Activated CD4-positive, alpha-beta T cell treated with anti-CD3 and anti-CD28 coated beads for 36 hours (primary cell): ENCODE data around the gene ABCA5. TPM values are rescaled to one million over a fixed set of nuclear protein-coding genes. Genes with fewer than 3 reads are reported as not detected.

Experiments used
- ATAC-seq: fragments of 200-7000 bp; cut with Tn5 transposase; one replicate; pipeline ENCODE4 v1.10.0; 2021; ENCODE audit warnings: mild to moderate bottlenecking, moderate library complexity
- CTCF ChIA-PET: fragments of 350-600 bp; sonication (Branson Sonifier 250); formaldehyde crosslinking; loops from one replicate; lab custom pipeline; 2021; ENCODE audit warnings: antibody characterized with exemption; lab: Charles Lee
- POLR2A ChIA-PET: fragments of 350-600 bp; sonication (Branson Sonifier 250); formaldehyde crosslinking; loops from one replicate; lab custom pipeline; 2021; ENCODE audit warnings: antibody characterized with exemption, inconsistent platforms; lab: Charles Lee
- DNase-seq: peaks from one replicate; pipeline ENCODE4 v3.0.0-alpha.2; 2020
- H3K27ac Mint-ChIP-seq: one replicate; pipeline ENCODE4 v1.8.0; 2021; ENCODE audit warnings: mixed read lengths
- H3K27me3 Mint-ChIP-seq: one replicate; pipeline ENCODE4 v1.8.0; 2021; ENCODE audit warnings: mixed read lengths
- H3K36me3 Mint-ChIP-seq: one replicate; pipeline ENCODE4 v1.8.0; 2021; ENCODE audit warnings: low read depth, mixed read lengths
- H3K4me1 Mint-ChIP-seq: one replicate; pipeline ENCODE4 v1.8.0; 2021; ENCODE audit warnings: mixed read lengths
- H3K4me3 Mint-ChIP-seq: one replicate; pipeline ENCODE4 v1.8.0; 2021; ENCODE audit warnings: mild to moderate bottlenecking, moderate library complexity, mixed read lengths
- H3K9me3 Mint-ChIP-seq: one replicate; pipeline ENCODE4 v1.8.0; 2021; ENCODE audit warnings: low read depth, mixed read lengths
- intact Hi-C, 2 experiments: fragments of 100-400 bp; cut with DNase I in 1 of 2; cut with micrococcal nuclease in 1 of 2; formaldehyde crosslinking; loops; one replicate each; pipeline versions ENCODE4 v1.14.2 to v1.15.1; 2022 to 2024; cut with DNase I, micrococcal nuclease
- total RNA-seq, 2 experiments: library from RNA; stranded (reverse); gene quantifications; one replicate each; pipeline ENCODE4 v1.2.3, GENCODE V29; 2021

The ABCA5 gene
- total RNA-seq, 2 experiments from 2014 or later = 14.4 to 15.1 TPM

DNA sequence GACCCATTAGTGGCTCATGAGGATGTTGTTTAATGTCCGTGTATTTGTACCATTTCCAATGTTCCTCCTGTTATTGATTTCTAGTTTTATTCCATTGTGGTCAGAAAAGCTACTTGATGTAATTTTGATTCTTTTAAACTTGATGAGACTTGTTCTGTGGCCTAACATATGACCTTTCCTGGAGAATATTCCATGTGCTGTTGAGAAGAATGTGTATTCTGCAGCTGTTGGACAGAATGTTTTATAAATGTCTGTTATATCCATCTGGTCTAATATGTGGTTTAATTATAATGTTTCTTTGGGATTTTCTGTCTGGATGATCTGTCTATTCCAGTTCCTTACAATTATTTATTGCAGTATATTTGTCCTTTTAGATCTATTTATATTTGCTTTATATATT, 95.4 kb downstream of the ABCA5 start:
- no peak for ATAC-seq
- Mint-ChIP-seq H3K36me3 (no peaks in the 10 kb centered on the region), H3K4me3 (no peak overlapping the region), H3K9me3 (peaks cover 18% of the 10 kb centered on the region), H3K27me3 (no peaks in the 10 kb centered on the region), H3K4me1 (peaks cover 3% of the 10 kb centered on the region), H3K27ac (no peak overlapping the region)
- ChIA-PET POLR2A (no interaction called here), CTCF (no interaction called here)
- intact Hi-C loops = loop anchor here in 1 of 2 experiments (10.0 kb wide), 1 partner anchor 697 kb away; no protein-coding TSS in a partner anchor
- DNase-seq = no peak

DNA sequence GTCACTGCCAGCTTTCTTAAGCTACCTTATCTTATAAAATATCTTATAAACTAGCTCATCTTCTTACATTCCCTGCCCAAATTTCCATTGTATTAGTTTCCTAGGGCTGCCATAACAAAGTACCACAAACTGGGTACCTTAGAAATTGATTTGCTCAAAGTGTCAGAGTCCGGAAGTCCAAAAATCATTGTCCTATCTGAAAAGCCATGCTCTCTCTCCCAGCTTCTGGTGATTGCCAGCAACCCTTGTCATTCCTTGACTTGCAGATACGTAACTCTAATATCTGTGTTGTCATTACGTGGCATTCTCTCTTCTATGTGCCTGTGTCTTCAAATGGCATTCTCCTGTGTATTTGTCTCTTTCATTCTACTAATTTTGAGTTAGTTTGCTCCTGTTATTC, 96.0 kb downstream of the ABCA5 start:
- DNase-seq (no peak), ATAC-seq (no peak)
- ChIA-PET CTCF (no interaction called here), POLR2A (no interaction called here)
- no peaks in the 10 kb centered on the region for H3K27me3 Mint-ChIP-seq
- H3K4me3 Mint-ChIP-seq = no peak overlapping the region
- peaks cover 18% of the 10 kb centered on the region for H3K9me3 Mint-ChIP-seq
- intact Hi-C loops = loop anchor here in 1 of 2 experiments (10.0 kb wide), 1 partner anchor 696 kb away; no protein-coding TSS in a partner anchor
- H3K4me1 Mint-ChIP-seq = peaks cover 3% of the 10 kb centered on the region
- no peaks in the 10 kb centered on the region for H3K36me3 Mint-ChIP-seq
- H3K27ac Mint-ChIP-seq = no peak overlapping the region

DNA sequence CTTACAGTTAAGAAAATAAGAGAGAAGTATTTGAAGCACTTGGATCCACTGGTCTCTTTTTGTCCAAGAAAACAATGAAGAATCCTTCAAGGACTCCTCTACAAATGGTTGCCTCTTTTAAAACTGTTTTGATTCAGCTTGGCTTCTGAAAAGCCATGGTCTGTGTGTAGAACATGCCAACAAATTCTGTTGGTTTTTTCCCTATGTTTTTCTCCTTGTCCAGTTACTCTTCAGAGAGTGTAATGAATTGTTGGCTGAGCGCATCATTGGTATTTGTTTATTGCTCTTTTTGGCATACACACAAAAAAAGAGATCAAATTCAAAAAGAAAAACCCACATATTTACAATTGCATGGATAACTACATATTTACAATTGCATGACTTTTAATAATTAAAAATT, 98.4 kb downstream of the ABCA5 start, which contains the start of gene ABCA10:
Gene ABCA10 (minus strand): TSS at position 249 of the 400 bp plus-strand sequence. CDS start 3,466 bp downstream, outside the sequence.
- DNase-seq (no peak), ATAC-seq (no peak)
- H3K27me3 Mint-ChIP-seq = no peaks in the 10 kb centered on the region
- H3K4me1 Mint-ChIP-seq = peaks cover 6% of the 10 kb centered on the region
- intact Hi-C loops = no loop called here
- ChIA-PET POLR2A (no interaction called here), CTCF (no interaction called here)
- no peaks in the 10 kb centered on the region for H3K36me3 Mint-ChIP-seq
- H3K27ac Mint-ChIP-seq = no peak within 1 kb of the TSS
- peaks cover 16% of the 10 kb centered on the region for H3K9me3 Mint-ChIP-seq
- no peak within 1 kb of the TSS for H3K4me3 Mint-ChIP-seq

- H3K4me1 Mint-ChIP-seq = peaks cover 9% of the 10 kb centered on the region
- H3K36me3 Mint-ChIP-seq = no peaks in the 10 kb centered on the region
- ChIA-PET CTCF (no interaction called here), POLR2A (no interaction called here)
- no peak for ATAC-seq
- H3K4me3 Mint-ChIP-seq = no peak overlapping the region
- H3K27me3 Mint-ChIP-seq = no peaks in the 10 kb centered on the region
- peaks cover 11% of the 10 kb centered on the region for H3K9me3 Mint-ChIP-seq
- DNase-seq = no peak
- H3K27ac Mint-ChIP-seq = no peak overlapping the region
- intact Hi-C loops = no loop called here
Observed at GRCh38 chr17:69228018-69228417, 98.9 kb downstream of the ABCA5 start.

- no peak overlapping the region for H3K27ac Mint-ChIP-seq
- no peak overlapping the region for H3K4me3 Mint-ChIP-seq
- intact Hi-C loops = no loop called here
- peaks cover 6% of the 10 kb centered on the region for H3K9me3 Mint-ChIP-seq
- ATAC-seq (no peak), DNase-seq (no peak)
- H3K4me1 Mint-ChIP-seq = peaks cover 9% of the 10 kb centered on the region
- H3K27me3 Mint-ChIP-seq = no peaks in the 10 kb centered on the region
- CTCF ChIA-PET = interaction anchor here (0.6 kb wide), 1 partner anchor 923 kb away, joined by 4 read pairs; no protein-coding TSS in a partner anchor
- POLR2A ChIA-PET = no interaction called here
- no peaks in the 10 kb centered on the region for H3K36me3 Mint-ChIP-seq
Observed at GRCh38 chr17:69227541-69227940, 99.4 kb downstream of the ABCA5 start.

GRCh38 chr17:69223809-69224208, 103.1 kb downstream of the ABCA5 start:
- CTCF ChIA-PET = interaction anchor here (0.8 kb wide), 1 partner anchor 89 kb away, joined by 4 read pairs; no protein-coding TSS in a partner anchor
- ATAC-seq = no peak
- no peaks in the 10 kb centered on the region for H3K36me3 Mint-ChIP-seq

GRCh38 chr17:69222707-69223258, 104.2 kb downstream of the ABCA5 start:
- H3K27me3 Mint-ChIP-seq = no peaks in the 10 kb centered on the region
- H3K4me1 Mint-ChIP-seq = peaks cover 9% of the 10 kb centered on the region
- ChIA-PET POLR2A (no interaction called here), CTCF (no interaction called here)
- H3K36me3 Mint-ChIP-seq = no peaks in the 10 kb centered on the region
- no peak for DNase-seq
- H3K4me3 Mint-ChIP-seq = no peak overlapping the region
- H3K27ac Mint-ChIP-seq = no peak overlapping the region
- intact Hi-C loops = no loop called here
- no peaks in the 10 kb centered on the region for H3K9me3 Mint-ChIP-seq
- ATAC-seq = no peak

More at GRCh38 chr17:69223809-69224208, 103.1 kb downstream of the ABCA5 start:
- Mint-ChIP-seq H3K9me3 (no peaks in the 10 kb centered on the region), H3K27me3 (no peaks in the 10 kb centered on the region), H3K4me3 (no peak overlapping the region), H3K27ac (no peak overlapping the region), H3K4me1 (peaks cover 9% of the 10 kb centered on the region)
- POLR2A ChIA-PET = no interaction called here
- DNase-seq = no peak
- intact Hi-C loops = no loop called here

GRCh38 chr17:69220098-69220497, 106.8 kb downstream of the ABCA5 start:
- CTCF ChIA-PET = interaction anchor here (1.5 kb wide), 1 partner anchor 16 kb away, joined by 3 read pairs; no protein-coding TSS in a partner anchor
- peaks cover 6% of the 10 kb centered on the region for H3K4me1 Mint-ChIP-seq
- H3K36me3 Mint-ChIP-seq = no peaks in the 10 kb centered on the region
- DNase-seq (no peak), ATAC-seq (no peak)
- no peak overlapping the region for H3K4me3 Mint-ChIP-seq
- intact Hi-C loops = no loop called here
- POLR2A ChIA-PET = no interaction called here
- H3K27me3 Mint-ChIP-seq = no peaks in the 10 kb centered on the region
- no peak overlapping the region for H3K27ac Mint-ChIP-seq
- H3K9me3 Mint-ChIP-seq = no peaks in the 10 kb centered on the region

GRCh38 chr17:69218986-69219385, 107.9 kb downstream of the ABCA5 start:
- no peaks in the 10 kb centered on the region for H3K36me3 Mint-ChIP-seq
- CTCF ChIA-PET = no interaction called here
- no peak for ATAC-seq

DNA sequence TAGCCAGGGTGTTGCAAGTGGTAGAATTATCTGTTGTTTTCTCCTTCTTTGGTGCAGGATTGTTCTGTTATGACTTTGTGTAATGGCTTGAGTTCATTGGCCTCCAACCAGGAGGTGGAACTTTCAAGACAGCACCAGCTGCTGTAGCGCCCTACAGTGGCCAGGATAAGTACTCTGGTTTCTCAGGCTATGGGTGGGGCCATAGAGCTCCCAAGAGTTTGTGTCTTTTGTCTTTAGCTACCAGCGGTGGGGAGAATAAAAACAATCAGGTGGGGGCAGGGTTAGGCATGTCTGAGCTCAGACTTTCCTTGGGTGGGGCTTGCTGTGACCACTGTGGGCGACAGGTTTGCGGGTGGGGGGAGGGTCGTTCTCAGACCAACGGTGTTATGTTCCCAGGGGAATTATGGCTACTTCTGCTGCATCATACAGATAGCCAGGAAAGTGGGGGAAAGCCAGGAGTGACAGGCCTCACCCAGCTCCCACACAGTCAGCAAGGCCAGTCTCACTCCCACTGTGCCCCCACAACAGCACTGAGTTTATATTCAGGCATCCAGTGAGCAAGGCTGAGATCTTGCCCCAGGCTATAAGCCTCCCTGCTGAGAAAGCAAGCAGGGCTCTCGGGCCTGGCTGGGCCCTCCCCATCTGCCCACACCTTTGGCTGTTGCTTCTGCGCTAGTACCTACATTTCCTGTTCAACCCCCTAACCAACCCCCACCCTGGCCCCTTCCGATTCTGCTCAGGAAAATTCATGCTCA, 113.7 kb downstream of the ABCA5 start:
- H3K9me3 Mint-ChIP-seq = no peaks in the 10 kb centered on the region
- H3K4me1 Mint-ChIP-seq = no peaks in the 10 kb centered on the region
- intact Hi-C loops = no loop called here
- no peak overlapping the region for H3K27ac Mint-ChIP-seq
- no peak for DNase-seq
- no peaks in the 10 kb centered on the region for H3K36me3 Mint-ChIP-seq
- no peak overlapping the region for H3K4me3 Mint-ChIP-seq
- no peak for ATAC-seq
- CTCF ChIA-PET = interaction anchor here (0.6 kb wide), 1 partner anchor 31 kb away, joined by 3 read pairs; no protein-coding TSS in a partner anchor
- H3K27me3 Mint-ChIP-seq = no peaks in the 10 kb centered on the region
- POLR2A ChIA-PET = no interaction called here

More at GRCh38 chr17:69218986-69219385, 107.9 kb downstream of the ABCA5 start:
- no peak for DNase-seq
- POLR2A ChIA-PET = no interaction called here
- intact Hi-C loops = no loop called here
- H3K4me1 Mint-ChIP-seq = peaks cover 6% of the 10 kb centered on the region
- H3K27ac Mint-ChIP-seq = no peak overlapping the region
- H3K27me3 Mint-ChIP-seq = no peaks in the 10 kb centered on the region
- H3K4me3 Mint-ChIP-seq = no peak overlapping the region
- H3K9me3 Mint-ChIP-seq = no peaks in the 10 kb centered on the region

GRCh38 chr17:69208640-69209039, 118.3 kb downstream of the ABCA5 start:
- no peak overlapping the region for H3K4me3 Mint-ChIP-seq
- no peak for DNase-seq
- no peaks in the 10 kb centered on the region for H3K9me3 Mint-ChIP-seq
- ChIA-PET CTCF (no interaction called here), POLR2A (no interaction called here)
- no peak overlapping the region for H3K27ac Mint-ChIP-seq
- no peaks in the 10 kb centered on the region for H3K4me1 Mint-ChIP-seq
- H3K27me3 Mint-ChIP-seq = no peaks in the 10 kb centered on the region
- H3K36me3 Mint-ChIP-seq = no peaks in the 10 kb centered on the region
- no peak for ATAC-seq
- intact Hi-C loops = no loop called here

- H3K27ac Mint-ChIP-seq = no peak overlapping the region
- no peaks in the 10 kb centered on the region for H3K36me3 Mint-ChIP-seq
- no peaks in the 10 kb centered on the region for H3K27me3 Mint-ChIP-seq
- H3K4me3 Mint-ChIP-seq = no peak overlapping the region
- intact Hi-C loops = no loop called here
- no peaks in the 10 kb centered on the region for H3K4me1 Mint-ChIP-seq
- ATAC-seq (no peak), DNase-seq (no peak)
- ChIA-PET CTCF (no interaction called here), POLR2A (no interaction called here)
- H3K9me3 Mint-ChIP-seq = no peaks in the 10 kb centered on the region
Observed at GRCh38 chr17:69207151-69207550, 119.8 kb downstream of the ABCA5 start.
